HT1080 (cell line): ENCODE results near the gene REXO2. TPM values are rescaled to one million over a fixed set of nuclear protein-coding genes. Genes with fewer than 3 reads are reported as not detected.

Experiments
- DNase-seq: peaks from one replicate; pipeline ENCODE4 v3.0.0-alpha.2; 2015; ENCODE audit warnings: low read depth
- total RNA-seq: library from RNA; depleted of rRNA; stranded (reverse); fragments of >200 nt; shearing (Covaris generic); gene quantifications from 2 replicates; pipeline ENCODE4 v1.2.3, GENCODE V29; 2014; rRNA removed

The REXO2 gene
- total RNA-seq, 1 experiment from 2014 or later = 217 TPM

DNA sequence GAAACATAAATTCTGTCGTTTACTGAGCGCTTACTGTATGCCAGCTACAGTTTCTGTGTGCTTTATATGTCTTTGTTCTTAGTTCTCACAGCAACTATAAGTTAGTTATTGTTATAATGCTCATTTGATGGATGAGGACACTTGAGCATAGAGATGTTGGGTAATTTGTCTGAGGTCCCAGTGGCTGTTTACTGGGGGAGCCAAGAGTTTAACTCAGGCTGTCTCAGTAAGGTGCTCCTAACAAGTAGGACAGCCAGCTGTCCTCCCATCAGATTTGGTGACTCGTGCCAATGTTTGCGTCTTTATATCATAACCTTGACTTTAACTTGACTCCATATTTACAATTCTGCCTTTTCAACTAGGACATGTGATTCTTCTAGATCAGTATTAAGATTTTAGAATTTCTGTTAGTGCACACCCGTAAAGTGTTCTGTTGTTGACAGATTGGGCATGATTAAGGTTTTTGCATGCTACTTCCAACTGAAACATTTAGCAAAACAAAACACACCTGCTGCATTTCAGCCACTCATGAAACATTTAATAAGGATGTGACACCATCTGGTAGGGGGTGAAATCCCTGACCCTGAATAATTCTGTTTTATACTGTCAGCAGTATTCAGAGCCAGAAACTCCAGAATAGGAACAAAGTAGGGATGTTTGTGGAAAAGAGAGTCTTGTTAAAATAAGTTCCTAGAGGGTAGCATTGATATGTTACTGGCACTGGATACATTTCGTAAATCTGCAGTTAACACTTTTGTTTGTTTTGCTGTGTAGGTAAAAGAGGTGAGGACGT is 1.9 kb downstream of the REXO2 start:
- DNase-seq = no peak

DNA sequence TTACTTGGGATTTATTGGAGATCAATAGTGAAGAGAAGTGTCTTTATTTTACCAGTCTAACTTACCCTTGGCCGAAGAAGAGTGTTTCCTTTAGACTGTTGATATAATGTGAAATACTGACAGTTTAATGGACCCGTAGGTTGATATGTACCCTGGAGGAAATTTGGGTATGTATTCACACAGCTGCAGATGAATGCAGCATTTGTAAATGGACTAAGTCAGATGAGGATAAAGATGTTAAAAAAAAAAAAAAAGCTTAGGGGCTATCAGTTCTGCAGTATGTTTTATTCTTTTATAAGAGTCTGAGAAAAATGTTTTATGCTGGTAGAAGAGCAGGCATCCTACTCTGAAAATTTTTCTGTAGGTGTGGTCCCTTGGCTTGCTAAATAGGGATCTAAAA is 2.7 kb downstream of the REXO2 start:
- no peak for DNase-seq

- DNase-seq = no peak
These were observed 3.3 kb downstream of the REXO2 start for GRCh38 chr11:114442536-114442935.

DNA sequence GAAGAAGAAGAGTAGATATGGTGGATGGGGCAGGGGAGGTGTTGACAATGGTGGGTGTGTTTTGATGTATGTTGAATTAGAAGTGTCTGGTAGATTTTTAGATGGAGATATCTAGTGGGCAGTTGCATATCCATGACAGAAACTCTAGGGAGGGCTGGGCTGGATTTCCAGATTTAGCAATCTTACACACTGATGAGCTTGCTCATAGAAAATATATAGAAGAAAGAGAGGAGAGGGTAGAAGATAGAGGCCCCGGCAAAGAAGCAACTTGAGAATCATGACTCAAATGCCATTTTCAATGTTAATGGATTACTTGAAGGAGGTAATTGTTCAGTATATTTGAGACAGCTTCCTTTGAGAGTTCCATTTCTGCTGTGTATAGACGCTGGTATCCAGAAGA is 8.2 kb downstream of the REXO2 start:
- DNase-seq = no peak

DNA sequence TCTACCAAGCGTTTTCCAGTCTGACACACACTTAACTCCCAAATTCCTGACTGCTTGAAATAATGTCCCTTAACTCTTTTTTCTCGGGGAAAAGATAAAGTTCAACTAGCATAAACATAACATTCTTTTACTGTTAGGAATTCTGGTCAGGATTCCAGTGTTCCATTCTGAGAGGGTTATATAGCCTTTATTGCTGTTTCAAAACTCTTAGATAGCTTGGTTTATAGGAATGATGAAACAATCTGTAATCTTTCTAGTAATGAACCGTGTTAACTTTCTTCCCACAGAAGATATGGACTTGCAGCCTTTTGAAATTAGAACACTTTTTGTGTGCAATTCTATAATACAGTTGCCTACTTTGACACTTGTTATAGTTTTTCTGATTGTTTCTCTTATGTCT is 8.6 kb downstream of the REXO2 start:
- no peak for DNase-seq

GRCh38 chr11:114448749-114449482 is 9.6 kb downstream of the REXO2 start:
- no peak for DNase-seq

GRCh38 chr11:114449845-114450244 is 10.6 kb downstream of the REXO2 start:
- no peak for DNase-seq

DNA sequence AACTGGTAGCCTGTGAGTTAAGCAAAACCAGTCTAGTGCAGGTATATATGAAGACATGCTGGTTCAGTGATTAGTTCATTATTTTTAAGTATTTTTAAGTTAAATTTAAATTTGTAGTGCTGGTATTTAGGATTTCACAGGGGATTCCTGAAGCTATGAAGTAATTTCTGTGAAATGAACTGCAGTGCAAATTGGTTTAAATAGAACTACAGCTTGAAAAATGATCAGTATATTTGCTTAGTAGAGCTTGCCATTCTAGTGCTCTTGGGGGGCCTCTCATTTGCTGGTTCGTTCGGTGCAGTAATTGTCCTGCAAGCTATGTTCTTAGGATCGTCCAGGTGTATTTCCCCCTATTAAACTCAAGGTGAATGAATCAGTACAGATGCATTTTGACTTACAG is 13.1 kb downstream of the REXO2 start:
- DNase-seq = no peak

DNA sequence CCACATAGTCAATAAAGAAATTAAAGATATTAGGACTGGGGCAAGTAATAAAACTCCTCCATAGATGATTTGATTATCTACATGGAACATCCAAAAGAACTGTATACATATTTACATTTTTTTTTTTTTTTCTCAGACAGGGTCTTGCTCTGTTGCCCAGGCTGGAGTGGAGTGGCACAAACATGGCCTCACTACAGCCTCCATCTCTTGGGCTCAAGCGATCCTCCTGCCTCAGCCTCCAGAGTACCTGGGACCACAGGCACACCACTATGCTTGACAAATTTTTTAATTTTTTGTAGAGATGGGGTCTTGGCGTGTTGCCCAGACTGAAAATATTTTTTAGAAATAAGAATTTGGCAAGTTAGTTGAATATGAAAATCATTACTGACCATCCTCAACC is 24.7 kb downstream of the REXO2 start:
- no peak for DNase-seq

DNA sequence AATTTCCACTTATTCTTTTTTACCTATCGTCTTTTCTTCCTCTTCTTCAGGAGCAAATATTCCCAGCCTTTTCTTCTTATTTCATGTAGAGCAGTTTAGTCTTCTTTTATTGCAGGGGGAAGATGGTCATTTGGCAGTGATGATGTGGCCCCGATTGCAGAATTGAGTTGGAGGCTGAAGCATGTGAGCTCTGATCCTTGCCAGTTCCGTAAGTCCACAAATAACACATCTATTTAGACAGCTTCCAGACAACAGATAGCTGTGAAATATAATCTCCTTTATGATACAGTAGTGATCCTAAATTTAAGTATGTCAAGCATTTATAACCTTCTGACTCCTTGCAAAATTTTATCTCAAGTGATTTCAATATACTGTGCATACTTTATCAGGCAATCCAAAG is 27.5 kb downstream of the REXO2 start:
- DNase-seq = no peak

DNA sequence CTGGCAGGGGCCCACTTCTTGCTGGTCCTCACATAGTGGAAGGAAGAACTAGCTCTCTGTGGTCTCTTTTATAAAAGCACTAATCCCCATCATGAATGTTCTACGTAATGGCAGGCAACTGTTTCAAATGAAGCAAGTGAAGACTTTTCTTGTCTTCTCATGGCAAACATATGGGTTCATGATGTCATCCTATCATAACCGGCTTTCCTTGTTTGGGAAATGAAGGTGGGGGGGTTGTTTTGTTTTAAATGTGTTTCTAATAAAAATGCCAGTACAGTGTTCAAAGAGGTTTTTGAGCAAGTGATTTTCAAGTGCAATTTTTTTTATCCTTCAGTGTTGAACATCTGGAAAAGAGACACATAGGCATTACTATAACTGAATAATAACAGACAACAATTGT is 33.4 kb downstream of the REXO2 start:
- DNase-seq = no peak

DNA sequence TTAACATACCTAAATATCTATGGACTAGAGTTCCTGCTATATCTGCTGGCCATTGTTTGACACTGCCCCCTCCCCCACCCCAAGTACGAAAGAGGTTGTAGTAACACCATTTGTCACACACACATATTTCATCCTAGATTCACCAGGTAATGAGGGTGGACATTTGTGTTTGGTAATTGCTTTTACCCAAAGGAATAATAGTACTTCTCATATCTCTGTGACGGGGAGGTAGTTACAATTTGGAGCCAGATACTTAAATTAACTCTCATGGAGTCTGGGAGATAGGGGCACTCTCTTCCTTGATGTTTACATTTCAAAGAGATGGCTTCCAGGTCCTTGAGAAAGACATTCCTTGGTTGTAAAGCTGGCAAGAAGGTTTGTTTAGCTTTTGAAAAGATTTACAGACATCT is 38.7 kb downstream of the REXO2 start:
- no peak for DNase-seq

- peak; percentile 59 for DNase-seq
These were observed 39.5 kb downstream of the REXO2 start for GRCh38 chr11:114478768-114479167.

GRCh38 chr11:114479331-114479730 is 40.1 kb downstream of the REXO2 start:
- DNase-seq = peak; percentile 66

DNA sequence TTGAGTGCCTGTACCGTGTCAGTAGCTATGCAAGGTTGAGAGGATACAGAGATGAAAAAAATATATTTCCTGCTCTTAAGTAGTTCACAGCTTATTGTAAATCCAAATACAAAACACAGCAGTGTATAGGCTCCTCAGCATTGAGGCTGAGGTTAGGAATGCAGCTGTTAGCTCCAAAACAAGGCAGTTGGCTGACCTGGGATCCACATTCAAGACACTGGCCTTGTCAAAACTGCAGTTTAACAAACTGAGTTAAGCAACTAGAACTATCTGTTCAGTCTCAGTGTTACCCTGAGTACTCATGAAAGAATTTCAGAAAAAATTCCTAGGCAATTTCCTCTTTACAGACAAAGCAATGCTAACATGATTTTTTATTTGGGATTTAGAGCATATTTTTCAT is 42.8 kb downstream of the REXO2 start:
- no peak for DNase-seq

DNA sequence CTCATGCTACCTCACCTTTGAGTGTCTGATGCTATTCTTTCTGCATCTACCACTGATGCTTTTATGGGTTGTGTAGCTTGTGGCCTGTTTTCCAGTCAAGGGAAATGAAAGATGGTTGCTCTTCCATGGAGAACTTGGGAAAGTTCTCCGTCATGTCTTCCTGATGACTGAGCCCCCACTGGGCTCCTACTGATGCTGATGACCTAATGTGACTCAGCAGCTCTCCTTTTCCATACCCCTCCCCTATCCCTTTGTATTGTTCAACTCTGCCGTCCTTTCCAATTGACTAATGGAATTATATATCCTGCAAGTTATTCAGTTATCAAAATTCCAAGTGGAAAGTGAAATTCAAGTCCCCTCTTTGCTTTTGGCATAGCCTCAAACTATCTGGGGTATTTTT is 44.7 kb downstream of the REXO2 start:
- peak; percentile 50 for DNase-seq

GRCh38 chr11:114496915-114497314 is 57.6 kb downstream of the REXO2 start:
- no peak for DNase-seq

- DNase-seq = no peak
These were observed 60.5 kb downstream of the REXO2 start for GRCh38 chr11:114499756-114500155.

Other genes starting within 250 kb of the REXO2 start
- gene NNMT, start 143.1 kb upstream of the REXO2 start, total RNA-seq = 158 and 162 TPM in 2 replicates
- gene C11orf71, start 39.0 kb upstream of the REXO2 start, total RNA-seq = 4.8 and 6.0 TPM in 2 replicates
- 22.3 and 43.0 TPM in 2 replicates for gene RBM7, start 38.8 kb upstream of the REXO2 start, total RNA-seq
- not detected in 2 replicates for gene NXPE1, start 120.4 kb downstream of the REXO2 start, total RNA-seq
- gene NXPE4, start 156.3 kb downstream of the REXO2 start, total RNA-seq = not detected in 2 replicates
- not detected in 2 replicates for gene NXPE2, start 239.1 kb downstream of the REXO2 start, total RNA-seq